Natural killer cell (primary cell): ENCODE data around the gene JADE3. TPM values are rescaled to one million over a fixed set of nuclear protein-coding genes. Genes with fewer than 3 reads are reported as not detected.

ENCODE experiments used
- ATAC-seq, 3 donors: fragments of 150-1000 bp in 2 of 3; fragments of 200-7000 bp in 1 of 3; cut with Tn5 transposase; 1 replicate in 1 of 3; 2 replicates in 2 of 3; pipeline ENCODE4 v1.10.0; 2021; ENCODE audit warnings: mild to moderate bottlenecking in 2 of 3, moderate library complexity in 2 of 3
- DNase-seq, 2 donors: peaks; one replicate each; pipeline versions ENCODE4 v3.0.0 to v3.0.0-alpha.2; 2013 to 2021; ENCODE audit warnings: mixed read lengths in 1 of 2
- H3K27ac ChIP-seq: one replicate; pipeline ENCODE4 v1.5.1; 2013; ENCODE audit warnings: mild to moderate bottlenecking, low read length
- H3K27me3 ChIP-seq: one replicate; pipeline ENCODE4 v1.6.1; 2013; ENCODE audit warnings: low read length; ENCODE audit not compliant: control insufficient read depth, insufficient read depth
- H3K36me3 ChIP-seq: one replicate; pipeline ENCODE4 v1.6.1; 2013; ENCODE audit warnings: low read length; ENCODE audit not compliant: control insufficient read depth, insufficient read depth
- H3K4me1 ChIP-seq: one replicate; pipeline ENCODE4 v1.6.1; 2013; ENCODE audit warnings: low read length; ENCODE audit not compliant: control insufficient read depth, insufficient read depth
- H3K4me3 ChIP-seq: one replicate; pipeline ENCODE4 v1.5.1; 2013; ENCODE audit warnings: low read length
- H3K9me3 ChIP-seq: one replicate; pipeline ENCODE4 v1.6.1; 2013; ENCODE audit warnings: low read length; ENCODE audit not compliant: control insufficient read depth, insufficient read depth
- H3K27ac Mint-ChIP-seq, 2 donors: one replicate each; pipeline ENCODE4 v1.8.0; 2022; ENCODE audit warnings: mild to moderate bottlenecking in 2 of 2, mixed read lengths in 2 of 2, moderate library complexity in 1 of 2
- H3K27me3 Mint-ChIP-seq, 2 donors: one replicate each; pipeline ENCODE4 v1.8.0; 2022; ENCODE audit warnings: low read depth in 2 of 2, mixed read lengths in 2 of 2
- H3K36me3 Mint-ChIP-seq: one replicate; pipeline ENCODE4 v1.8.0; 2022; ENCODE audit warnings: mixed read lengths
- H3K4me1 Mint-ChIP-seq, 2 donors: one replicate each; pipeline ENCODE4 v1.8.0; 2022; ENCODE audit warnings: mixed read lengths in 2 of 2
- H3K4me3 Mint-ChIP-seq: one replicate; pipeline ENCODE4 v1.8.0; 2022; ENCODE audit warnings: mild to moderate bottlenecking, moderate library complexity, mixed read lengths
- H3K9me3 Mint-ChIP-seq, 2 donors: one replicate each; pipeline ENCODE4 v1.8.0; 2022; ENCODE audit warnings: mixed read lengths in 2 of 2
- CTCF ChIP-seq: fragments of 200-600 bp; IDR thresholded peaks from one replicate; pipeline ENCODE4 v1.8.0; 2022; ENCODE audit warnings: antibody characterized with exemption
- WGBS: methylation state at CpG from one replicate; pipeline ENCODE4 v1.1.7; 2013; ENCODE audit warnings: missing lambda C conversion rate; ENCODE audit not compliant: insufficient coverage; 5-methylcytosine and 5-hydroxymethylcytosine counted together
- intact Hi-C: fragments of 100-400 bp; cut with micrococcal nuclease; formaldehyde crosslinking; loops from one replicate; pipeline ENCODE4 v1.14.2; 2022
- total RNA-seq, 4 donors: library from RNA; stranded (reverse); fragments of 120-200 nt in 1 of 4; gene quantifications; one replicate each; pipeline versions ENCODE4 v1.2.3 to v1.2.4, GENCODE V29; 2013 to 2022

Gene JADE3
- total RNA-seq, 3 donors from 2014 or later (not counting 1 experiment from before 2014, with no cell fraction given) = 0.16 to 0.54 (median 0.43) TPM

DNA sequence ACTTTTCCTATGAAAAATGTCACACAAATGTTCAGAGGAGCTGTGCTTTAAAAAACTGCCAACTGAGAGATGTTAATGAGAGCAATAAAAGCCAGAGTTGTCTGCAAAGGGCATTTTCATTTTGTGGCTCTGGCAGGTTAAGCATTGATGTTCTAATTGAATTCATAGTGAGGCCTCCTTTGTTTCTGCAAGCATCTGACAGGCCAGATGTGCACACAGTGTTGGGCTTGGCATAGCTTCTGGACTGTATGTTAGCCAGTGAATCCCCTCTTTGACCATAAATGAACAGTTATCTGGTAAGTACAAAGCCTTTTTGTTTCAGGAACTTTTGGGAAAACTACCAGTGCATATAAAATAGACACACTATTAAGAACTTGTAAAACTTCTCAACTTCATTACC lies 81.9 kb downstream of the JADE3 start:
- no peak overlapping the region for H3K27ac Mint-ChIP-seq
- DNase-seq (no peak), ATAC-seq (no peak)
- no peak overlapping the region for H3K4me3 Mint-ChIP-seq
- H3K36me3 ChIP-seq = no peaks in the 10 kb centered on the region
- H3K27me3 ChIP-seq = no peaks in the 10 kb centered on the region
- no peak overlapping the region for H3K4me3 ChIP-seq
- H3K27me3 Mint-ChIP-seq = peaks cover 0 to 7% of the 10 kb centered on the region in 2 donors
- intact Hi-C loops = no loop called here
- TF ChIP-seq CTCF = no peak
- H3K4me1 ChIP-seq = no peaks in the 10 kb centered on the region
- H3K27ac ChIP-seq = no peak overlapping the region
- H3K36me3 Mint-ChIP-seq = no peaks in the 10 kb centered on the region
- H3K4me1 Mint-ChIP-seq = no peaks in the 10 kb centered on the region
- no peaks in the 10 kb centered on the region for H3K9me3 Mint-ChIP-seq
- H3K9me3 ChIP-seq = no peaks in the 10 kb centered on the region

- intact Hi-C loops = no loop called here
- no peak overlapping the region for H3K27ac ChIP-seq
- no peaks in the 10 kb centered on the region for H3K36me3 Mint-ChIP-seq
- no peaks in the 10 kb centered on the region for H3K4me1 Mint-ChIP-seq
- H3K27ac Mint-ChIP-seq = no peak overlapping the region
- no peak overlapping the region for H3K4me3 Mint-ChIP-seq
- H3K27me3 ChIP-seq = no peaks in the 10 kb centered on the region
- no peaks in the 10 kb centered on the region for H3K9me3 Mint-ChIP-seq
- no peaks in the 10 kb centered on the region for H3K4me1 ChIP-seq
- no peaks in the 10 kb centered on the region for H3K36me3 ChIP-seq
- 100% methylated on average over 2 of the region's 4 CpGs for WGBS
- peaks cover 3 to 20% of the 10 kb centered on the region in 2 donors for H3K27me3 Mint-ChIP-seq
- no peak for DNase-seq
- TF ChIP-seq CTCF = no peak
- no peak for ATAC-seq
- no peaks in the 10 kb centered on the region for H3K9me3 ChIP-seq
- H3K4me3 ChIP-seq = no peak overlapping the region
Observed at GRCh38 chrX:47012131-47012530, 99.9 kb downstream of the JADE3 start.

DNA sequence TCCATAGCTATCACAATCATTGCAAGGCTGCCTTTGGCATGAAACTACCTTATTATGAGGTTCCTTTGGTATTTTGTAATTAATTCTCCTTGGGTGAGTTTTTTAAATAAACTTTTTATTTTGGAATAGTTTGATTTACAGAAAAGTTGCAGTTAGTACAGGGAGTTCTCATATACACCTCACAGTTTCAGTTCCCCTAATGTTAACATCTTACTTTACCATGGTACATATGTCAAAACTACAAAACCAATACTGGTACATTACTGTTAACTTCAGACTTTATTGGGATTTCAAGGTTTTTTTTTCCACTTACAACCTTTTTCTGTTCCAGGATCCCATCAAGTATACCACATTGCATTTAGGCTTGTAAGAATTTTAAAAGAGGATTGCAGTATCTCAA lies 114.0 kb downstream of the JADE3 start:
- intact Hi-C loops = no loop called here
- Histone ChIP-seq H3K4me3 (no peak overlapping the region), H3K27ac (no peak overlapping the region), H3K36me3 (no peaks in the 10 kb centered on the region), H3K27me3 (no peaks in the 10 kb centered on the region), H3K4me1 (no peaks in the 10 kb centered on the region), H3K9me3 (no peaks in the 10 kb centered on the region)
- DNase-seq (no peak), ATAC-seq (no peak)
- no peaks in the 10 kb centered on the region for H3K27me3 Mint-ChIP-seq
- H3K4me3 Mint-ChIP-seq = no peak overlapping the region
- H3K9me3 Mint-ChIP-seq = no peaks in the 10 kb centered on the region
- TF ChIP-seq CTCF = no peak
- H3K4me1 Mint-ChIP-seq = no peaks in the 10 kb centered on the region
- H3K36me3 Mint-ChIP-seq = no peaks in the 10 kb centered on the region
- H3K27ac Mint-ChIP-seq = no peak overlapping the region

DNA sequence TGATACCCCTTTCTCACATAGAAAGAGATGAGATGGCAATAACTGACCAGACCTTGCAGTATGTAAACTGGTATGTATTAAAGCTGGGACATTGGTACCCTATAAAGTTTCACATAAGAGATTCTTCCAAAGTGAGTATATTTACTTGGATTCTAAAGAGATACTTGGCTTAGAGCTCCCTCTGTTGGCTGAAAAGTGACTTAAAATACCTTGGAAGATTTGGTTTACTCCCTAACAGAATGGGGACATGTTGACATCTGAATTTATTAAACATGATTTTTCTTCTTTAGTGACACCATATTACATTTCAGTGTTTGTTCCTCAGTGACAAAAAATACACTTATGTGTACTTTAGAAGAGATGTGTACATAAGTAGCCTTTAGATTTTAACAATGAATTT lies 118.1 kb downstream of the JADE3 start:
- no peaks in the 10 kb centered on the region for H3K9me3 ChIP-seq
- Mint-ChIP-seq H3K27ac (no peak overlapping the region), H3K4me3 (no peak overlapping the region), H3K36me3 (no peaks in the 10 kb centered on the region), H3K4me1 (no peaks in the 10 kb centered on the region), H3K27me3 (peaks cover 0 to 6% of the 10 kb centered on the region in 2 donors), H3K9me3 (no peaks in the 10 kb centered on the region)
- DNase-seq = peak in 1 of 2 donors; percentile 64
- H3K4me1 ChIP-seq = no peaks in the 10 kb centered on the region
- peak; percentile 62 for TF ChIP-seq CTCF
- no peak for ATAC-seq
- H3K27ac ChIP-seq = no peak overlapping the region
- H3K36me3 ChIP-seq = no peaks in the 10 kb centered on the region
- H3K4me3 ChIP-seq = no peak overlapping the region
- intact Hi-C loops = no loop called here
- H3K27me3 ChIP-seq = no peaks in the 10 kb centered on the region
